ENCODE data around the gene STOM.

The STOM gene

GRCh38 chr9:121362813-121363621 lies 7.0 kb downstream of the STOM start:
- Histone ChIP-seq H3K4me2 (no peak overlapping the region), H3K9me3 (no peaks in the 10 kb centered on the region), H3K36me3 (no peaks in the 10 kb centered on the region), H4K20me1 (no peaks in the 10 kb centered on the region), H3K27me3 (peaks cover 5% of the 10 kb centered on the region; the same call in 1 of the 2 replicates), H3K4me1 (peaks cover 23% of the 10 kb centered on the region), H3K27ac (no peak overlapping the region), H3K4me3 (no peak overlapping the region), H3K9ac (no peak overlapping the region)
- TF ChIP-seq Cebpa-rat (IDR thresholded peaks at IDR 0.05), result no peak

GRCh38 chr9:121360601-121361374 lies 9.3 kb downstream of the STOM start:
- TF ChIP-seq Cebpa-rat (IDR thresholded peaks at IDR 0.05), result no peak
- Histone ChIP-seq H3K27ac (no peak overlapping the region), H3K9me3 (no peaks in the 10 kb centered on the region), H3K27me3 (no peaks in the 10 kb centered on the region), H3K4me3 (no peak overlapping the region), H3K9ac (no peak overlapping the region), H4K20me1 (no peaks in the 10 kb centered on the region), H3K36me3 (no peaks in the 10 kb centered on the region), H3K4me1 (peaks cover 24% of the 10 kb centered on the region), H3K4me2 (no peak overlapping the region)

GRCh38 chr9:121359351-121360294 lies 10.4 kb downstream of the STOM start:
- H3K36me3 ChIP-seq, result no peaks in the 10 kb centered on the region
- no peak overlapping the region for H3K27ac ChIP-seq
- no peaks in the 10 kb centered on the region for H4K20me1 ChIP-seq
- no peak overlapping the region for H3K9ac ChIP-seq
- peaks cover 24% of the 10 kb centered on the region for H3K4me1 ChIP-seq
- H3K4me2 ChIP-seq, result peak overlapping the region; percentile 2
- no peaks in the 10 kb centered on the region for H3K9me3 ChIP-seq
- H3K4me3 ChIP-seq, result no peak overlapping the region
- H3K27me3 ChIP-seq, result no peaks in the 10 kb centered on the region
- TF ChIP-seq Cebpa-rat (IDR thresholded peaks at IDR 0.05), result no peak

- no peak overlapping the region for H3K27ac ChIP-seq
- H3K4me1 ChIP-seq, result peaks cover 24% of the 10 kb centered on the region
- no peak overlapping the region for H3K4me2 ChIP-seq
- no peaks in the 10 kb centered on the region for H3K36me3 ChIP-seq
- H3K9me3 ChIP-seq, result no peaks in the 10 kb centered on the region
- no peaks in the 10 kb centered on the region for H4K20me1 ChIP-seq
- H3K4me3 ChIP-seq, result no peak overlapping the region
- H3K27me3 ChIP-seq, result no peaks in the 10 kb centered on the region
- no peak overlapping the region for H3K9ac ChIP-seq
- no peak for TF ChIP-seq Cebpa-rat (IDR thresholded peaks at IDR 0.05)
These were observed 11.3 kb downstream of the STOM start for GRCh38 chr9:121358751-121359150.

GRCh38 chr9:121357011-121357410 lies 13.0 kb downstream of the STOM start:
- no peak for TF ChIP-seq Cebpa-rat (IDR thresholded peaks at IDR 0.05)
- no peak overlapping the region for H3K27ac ChIP-seq
- H3K9me3 ChIP-seq, result no peaks in the 10 kb centered on the region
- no peaks in the 10 kb centered on the region for H3K27me3 ChIP-seq
- no peaks in the 10 kb centered on the region for H4K20me1 ChIP-seq
- no peak overlapping the region for H3K4me2 ChIP-seq
- peaks cover 24% of the 10 kb centered on the region for H3K4me1 ChIP-seq
- H3K9ac ChIP-seq, result no peak overlapping the region
- no peaks in the 10 kb centered on the region for H3K36me3 ChIP-seq
- H3K4me3 ChIP-seq, result no peak overlapping the region

GRCh38 chr9:121354762-121355161 lies 15.3 kb downstream of the STOM start:
- Histone ChIP-seq H4K20me1 (no peaks in the 10 kb centered on the region), H3K27ac (no peak overlapping the region), H3K36me3 (no peaks in the 10 kb centered on the region), H3K4me3 (no peak overlapping the region), H3K27me3 (no peaks in the 10 kb centered on the region), H3K9ac (no peak overlapping the region), H3K9me3 (no peaks in the 10 kb centered on the region), H3K4me2 (no peak overlapping the region), H3K4me1 (peaks cover 16% of the 10 kb centered on the region)
- TF ChIP-seq Cebpa-rat (IDR thresholded peaks at IDR 0.05), result no peak

- Histone ChIP-seq H3K9me3 (no peaks in the 10 kb centered on the region), H3K4me3 (no peak overlapping the region), H3K9ac (no peak overlapping the region), H3K27me3 (no peaks in the 10 kb centered on the region), H3K4me1 (peaks cover 12% of the 10 kb centered on the region), H3K36me3 (no peaks in the 10 kb centered on the region), H3K27ac (no peak overlapping the region), H3K4me2 (no peak overlapping the region), H4K20me1 (no peaks in the 10 kb centered on the region)
- TF ChIP-seq Cebpa-rat (IDR thresholded peaks at IDR 0.05), result no peak
These were observed 15.9 kb downstream of the STOM start for GRCh38 chr9:121354141-121354540.

GRCh38 chr9:121353241-121354061 lies 16.6 kb downstream of the STOM start:
- Histone ChIP-seq H3K27me3 (no peaks in the 10 kb centered on the region), H3K36me3 (no peaks in the 10 kb centered on the region), H3K4me2 (no peak overlapping the region), H3K27ac (no peak overlapping the region), H3K9me3 (no peaks in the 10 kb centered on the region), H3K4me1 (peaks cover 6% of the 10 kb centered on the region), H3K9ac (no peak overlapping the region), H4K20me1 (no peaks in the 10 kb centered on the region), H3K4me3 (no peak overlapping the region)
- TF ChIP-seq Cebpa-rat (IDR thresholded peaks at IDR 0.05), result no peak
